ENCODE results near the gene ALS2.

DNA sequence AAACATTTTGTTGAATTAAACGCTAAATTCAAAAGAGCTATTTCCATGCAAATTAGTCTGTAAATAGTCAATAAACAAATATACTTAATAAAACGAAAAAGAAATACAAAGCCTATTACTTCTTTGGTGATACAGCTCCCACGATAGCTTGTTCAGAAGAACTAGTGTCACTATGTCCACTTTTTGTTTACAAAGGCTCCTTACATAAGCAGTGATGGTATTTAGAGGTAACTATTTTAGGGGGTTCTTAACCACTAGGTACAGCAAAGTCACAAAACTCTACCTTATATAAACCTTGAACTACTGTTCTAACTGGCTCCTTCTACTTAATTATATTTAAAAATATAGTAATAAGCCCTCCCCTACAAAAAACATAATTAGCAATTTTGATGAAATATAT, 21.9 kb downstream of the ALS2 start:
- TF ChIP-seq YY1 (IDR thresholded peaks at IDR 0.05; ENCODE audit: insufficient read depth, insufficient read length) (no peak), SUZ12 (IDR thresholded peaks at IDR 0.05; ENCODE audit: extremely low read depth, insufficient read depth, insufficient read length) (no peak), ZNF274 (IDR thresholded peaks at IDR 0.05; ENCODE audit: low read depth, low read length) (no peak)

Measured in NT2/D1 (cell line).